Thoracic aorta (tissue), 2 donors: Measurements from ENCODE around the gene ESYT3. TPM values are rescaled to one million over a fixed set of nuclear protein-coding genes. Genes with fewer than 3 reads are reported as not detected.

Source experiments
- ATAC-seq: fragments of 150-250 bp; one replicate; pipeline ENCODE4 v1.8.0; 2017; ENCODE audit warnings: low read depth; ENCODE audit not compliant: insufficient number of reproducible peaks, low FRiP score
- DNase-seq: peaks from one replicate; pipeline ENCODE4 v3.0.0-alpha.2; 2020; ENCODE audit warnings: low spot score
- H3K27ac ChIP-seq, 2 donors: fragments of 200-600 bp; sonication (generic); 1 replicate in 1 of 2; 2 replicates in 1 of 2; pipeline ENCODE4 v1.5.1; 2016; ENCODE audit warnings: mild to moderate bottlenecking in 2 of 2, moderate library complexity in 2 of 2
- H3K27me3 ChIP-seq: fragments of 200-600 bp; sonication (generic); replicated peaks from 2 replicates; pipeline ENCODE4 v1.6.0; 2016; ENCODE audit warnings: mild to moderate bottlenecking; ENCODE audit not compliant: insufficient read depth
- H3K36me3 ChIP-seq: fragments of 200-600 bp; sonication (generic); one replicate; pipeline ENCODE4 v1.5.1; 2016
- H3K4me1 ChIP-seq, 2 donors: fragments of 200-600 bp; sonication (generic); 1 replicate in 1 of 2; 2 replicates in 1 of 2; pipeline versions ENCODE4 v1.5.1 to v1.6.0; 2016; ENCODE audit warnings: low read depth in 2 of 2, mild to moderate bottlenecking in 1 of 2; ENCODE audit not compliant: control insufficient read depth in 1 of 2
- H3K4me3 ChIP-seq: fragments of 200-600 bp; sonication (generic); 2 replicates; pipeline ENCODE4 v1.5.1; 2016; ENCODE audit warnings: mild to moderate bottlenecking
- H3K9me3 ChIP-seq: fragments of 200-600 bp; sonication (generic); 2 replicates; pipeline ENCODE4 v1.5.1; 2016
- CTCF ChIP-seq: fragments of 200-600 bp; sonication (generic); IDR thresholded peaks from one replicate; pipeline ENCODE4 v1.5.1; 2019; ENCODE audit warnings: antibody characterized with exemption
- total RNA-seq, 2 donors: library from RNA; depleted of rRNA; stranded (reverse); fragments of >200 nt; gene quantifications; one replicate each; pipeline versions ENCODE4 v1.1.0 to v1.2.3, GENCODE V29; 2016

ESYT3 gene
- total RNA-seq, 2 donors from 2014 or later, result 1.9 to 7.1 TPM

DNA sequence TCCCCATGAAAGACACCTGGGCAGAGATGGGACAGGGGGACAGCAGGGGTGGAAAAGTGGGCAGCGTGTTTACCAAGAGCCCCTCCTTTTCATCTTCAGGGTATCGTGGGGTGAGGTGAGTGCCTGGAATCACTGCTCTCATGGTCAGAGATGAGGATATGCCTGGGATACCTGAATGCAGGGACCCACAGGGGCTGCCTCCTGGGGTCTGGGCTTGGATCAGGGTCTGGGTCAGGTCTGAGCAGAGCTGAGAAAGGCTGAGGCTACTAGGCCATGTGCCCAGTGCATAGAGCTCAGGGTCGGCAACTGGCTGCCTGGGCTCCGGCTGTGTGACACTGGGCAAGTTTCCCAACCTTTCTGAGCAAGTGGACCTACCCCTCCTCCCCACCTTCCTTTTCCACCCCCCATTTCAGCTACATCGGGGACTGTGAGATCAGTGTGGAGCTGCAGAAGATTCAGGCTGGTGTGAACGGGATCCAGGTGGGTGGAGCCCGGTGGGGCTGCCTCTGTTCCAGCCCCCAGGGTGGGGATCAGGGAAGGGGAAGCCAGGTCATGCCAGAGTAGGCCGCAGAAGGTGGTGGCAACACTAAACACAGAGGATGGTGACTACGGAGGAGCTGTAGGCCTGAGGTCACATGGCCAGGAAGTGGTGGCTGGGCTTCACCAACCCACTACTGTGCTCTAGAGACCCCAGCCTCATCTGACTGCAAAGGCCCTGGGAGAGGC is 24.5 kb downstream of the ESYT3 start:
- Histone ChIP-seq H3K9me3 (no peaks in the 10 kb centered on the region), H3K27ac (no peak overlapping the region), H3K36me3 (no peaks in the 10 kb centered on the region), H3K4me3 (no peak overlapping the region), H3K27me3 (no peaks in the 10 kb centered on the region), H3K4me1 (peaks cover 0 to 7% of the 10 kb centered on the region in 2 donors)
- no peak for ATAC-seq
- DNase-seq, result no peak
- no peak for TF ChIP-seq CTCF

DNA sequence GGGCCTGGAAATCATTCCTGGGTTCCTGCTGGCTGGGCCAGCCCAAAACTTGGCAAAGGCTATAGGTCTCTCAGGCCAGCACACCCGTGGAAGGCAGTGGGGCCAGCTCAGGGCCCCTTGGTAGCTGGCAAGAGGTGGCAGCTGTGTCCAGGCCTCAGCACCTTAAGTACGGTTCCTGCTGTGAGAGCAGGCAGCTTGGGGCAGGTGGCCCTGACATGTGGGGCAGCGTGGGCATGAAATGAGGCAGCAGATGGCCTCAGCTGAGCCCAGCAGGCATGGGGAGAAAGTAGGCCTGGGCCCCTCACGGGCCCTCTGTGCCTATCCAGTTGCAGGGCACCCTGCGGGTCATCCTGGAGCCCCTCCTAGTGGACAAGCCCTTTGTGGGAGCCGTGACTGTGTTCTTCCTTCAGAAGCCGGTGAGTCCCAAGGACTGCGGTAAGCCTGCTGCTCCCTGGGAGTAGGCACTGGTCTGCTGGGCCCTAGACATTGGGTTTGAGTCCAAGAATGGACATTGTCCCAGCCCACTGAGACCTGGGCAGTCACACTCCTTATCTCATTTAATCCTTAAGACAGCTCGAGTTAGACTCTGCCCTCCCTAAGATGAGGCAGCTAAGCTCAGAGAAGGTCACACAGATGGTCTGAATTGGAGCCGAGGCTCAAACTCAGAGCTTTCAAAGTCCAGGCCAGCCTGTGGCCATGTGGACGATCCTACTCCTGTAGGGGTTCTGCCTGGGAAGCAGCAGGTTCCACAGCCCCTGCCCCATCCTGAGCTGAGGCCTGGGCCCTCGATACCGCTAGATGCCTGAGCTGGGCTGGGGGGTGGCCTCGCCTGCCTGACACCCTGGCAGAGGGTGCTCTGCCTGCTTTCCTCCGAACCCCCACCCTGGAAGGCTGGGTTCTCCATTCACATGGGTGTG is 25.5 kb downstream of the ESYT3 start:
- DNase-seq, result no peak

GRCh38 chr3:138460536-138461205 is 26.3 kb downstream of the ESYT3 start:
- TF ChIP-seq CTCF, result no peak
- Histone ChIP-seq H3K9me3 (no peaks in the 10 kb centered on the region), H3K27me3 (no peaks in the 10 kb centered on the region), H3K36me3 (no peaks in the 10 kb centered on the region), H3K4me3 (no peak overlapping the region), H3K27ac (no peak overlapping the region), H3K4me1 (peaks cover 0 to 7% of the 10 kb centered on the region in 2 donors)
- ATAC-seq (no peak), DNase-seq (no peak)

More for the DNA sequence above, 25.5 kb downstream of the ESYT3 start:
- Histone ChIP-seq H3K36me3 (no peaks in the 10 kb centered on the region), H3K27me3 (no peaks in the 10 kb centered on the region), H3K27ac (no peak overlapping the region), H3K4me1 (peaks cover 0 to 7% of the 10 kb centered on the region in 2 donors), H3K9me3 (no peaks in the 10 kb centered on the region), H3K4me3 (no peak overlapping the region)
- no peak for ATAC-seq
- TF ChIP-seq CTCF, result no peak

DNA sequence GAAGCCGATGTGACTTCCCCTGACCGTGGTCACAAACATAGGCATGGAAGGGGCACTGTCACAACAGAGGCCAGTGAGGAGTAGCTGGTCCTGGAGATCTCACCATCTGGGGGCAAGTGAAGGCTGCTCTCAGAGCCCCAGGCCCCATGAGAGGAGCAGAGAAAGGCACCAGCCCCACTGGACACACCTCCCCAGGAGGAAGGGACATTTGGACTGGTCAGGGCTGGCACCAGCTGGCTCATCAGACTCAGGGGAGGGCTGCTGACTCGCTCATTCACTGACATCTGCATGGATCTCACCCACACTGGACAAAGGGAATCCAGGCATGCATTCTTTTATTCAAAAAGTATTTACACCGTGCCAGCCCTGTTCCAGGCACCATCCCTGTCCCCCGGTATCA is 26.8 kb downstream of the ESYT3 start:
- Histone ChIP-seq H3K9me3 (no peaks in the 10 kb centered on the region), H3K4me1 (peaks cover 0 to 7% of the 10 kb centered on the region in 2 donors), H3K36me3 (no peaks in the 10 kb centered on the region), H3K27ac (no peak overlapping the region), H3K27me3 (no peaks in the 10 kb centered on the region), H3K4me3 (no peak overlapping the region)
- no peak for ATAC-seq
- no peak for TF ChIP-seq CTCF
- no peak for DNase-seq

DNA sequence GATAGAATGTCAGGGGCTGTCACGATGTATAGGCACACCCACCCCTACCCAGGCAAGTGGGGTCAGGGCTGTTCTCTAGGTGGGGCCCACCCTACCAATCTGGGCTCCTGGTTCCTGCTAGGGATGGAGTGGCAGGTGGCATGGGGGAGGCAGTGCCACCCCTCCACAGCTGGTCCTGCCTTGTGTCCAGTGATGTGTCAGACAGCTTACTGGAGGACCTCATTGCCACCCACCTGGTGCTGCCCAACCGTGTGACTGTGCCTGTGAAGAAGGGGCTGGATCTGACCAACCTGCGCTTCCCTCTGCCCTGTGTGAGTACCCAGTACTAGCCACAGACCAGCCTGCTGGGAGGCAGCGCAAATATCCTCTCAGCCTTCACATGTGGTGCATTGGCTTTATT is 27.5 kb downstream of the ESYT3 start:
- no peak for TF ChIP-seq CTCF
- Histone ChIP-seq H3K4me1 (peaks cover 0 to 7% of the 10 kb centered on the region in 2 donors), H3K27ac (no peak overlapping the region), H3K36me3 (no peaks in the 10 kb centered on the region), H3K27me3 (no peaks in the 10 kb centered on the region), H3K9me3 (no peaks in the 10 kb centered on the region), H3K4me3 (no peak overlapping the region)
- ATAC-seq (no peak), DNase-seq (no peak)
